ENCODE data around the gene ZPBP.

The ZPBP gene

GRCh38 chr7:50138101-50138500 is 45.1 kb upstream of the ZPBP start:
- H3K27me3 ChIP-seq = peaks cover 0 to 6% of the 10 kb centered on the region in 2 donors
- no peak overlapping the region for H3K27ac ChIP-seq
- no peaks in the 10 kb centered on the region for H3K4me1 ChIP-seq
- H3K4me3 ChIP-seq = no peak overlapping the region
- intact Hi-C loops (cut with DNase I; ENCODE audit: low total_unique reads) = no loop called here
- no peaks in the 10 kb centered on the region for H3K36me3 ChIP-seq
- no peak for TF ChIP-seq CTCF (IDR thresholded peaks at IDR 0.05)
- H3K9me3 ChIP-seq = no peaks in the 10 kb centered on the region
- DNase-seq = no peak

GRCh38 chr7:50125766-50126165 is 32.7 kb upstream of the ZPBP start:
- DNase-seq = no peak
- intact Hi-C loops (cut with DNase I; ENCODE audit: low total_unique reads) = no loop called here
- Histone ChIP-seq H3K4me1 (no peaks in the 10 kb centered on the region), H3K27me3 (no peaks in the 10 kb centered on the region), H3K36me3 (no peaks in the 10 kb centered on the region), H3K4me3 (no peak overlapping the region), H3K27ac (no peak overlapping the region), H3K9me3 (no peaks in the 10 kb centered on the region)
- no peak for TF ChIP-seq CTCF (IDR thresholded peaks at IDR 0.05)

- Histone ChIP-seq H3K27ac (no peak overlapping the region), H3K4me3 (no peak overlapping the region), H3K9me3 (no peaks in the 10 kb centered on the region), H3K27me3 (peaks cover 0 to 4% of the 10 kb centered on the region in 2 donors), H3K36me3 (no peaks in the 10 kb centered on the region), H3K4me1 (no peaks in the 10 kb centered on the region)
- intact Hi-C loops (cut with DNase I; ENCODE audit: low total_unique reads) = no loop called here
- no peak for DNase-seq
- no peak for TF ChIP-seq CTCF (IDR thresholded peaks at IDR 0.05)
Observed at GRCh38 chr7:50121286-50121685, 28.2 kb upstream of the ZPBP start.

GRCh38 chr7:50119815-50120637 is 27.0 kb upstream of the ZPBP start:
- Histone ChIP-seq H3K4me3 (no peak overlapping the region), H3K27ac (no peak overlapping the region), H3K4me1 (no peaks in the 10 kb centered on the region), H3K27me3 (peaks cover 0 to 4% of the 10 kb centered on the region in 2 donors), H3K9me3 (no peaks in the 10 kb centered on the region), H3K36me3 (no peaks in the 10 kb centered on the region)
- intact Hi-C loops (cut with DNase I; ENCODE audit: low total_unique reads) = no loop called here
- DNase-seq = no peak
- TF ChIP-seq CTCF (IDR thresholded peaks at IDR 0.05) = no peak

GRCh38 chr7:50112250-50112649 is 19.2 kb upstream of the ZPBP start:
- no peak for DNase-seq
- Histone ChIP-seq H3K27ac (no peak overlapping the region), H3K36me3 (no peaks in the 10 kb centered on the region), H3K4me1 (no peaks in the 10 kb centered on the region), H3K9me3 (peaks cover 0 to 15% (median 0%) of the 10 kb centered on the region in 3 donors), H3K4me3 (no peak overlapping the region), H3K27me3 (no peaks in the 10 kb centered on the region)
- TF ChIP-seq CTCF (IDR thresholded peaks at IDR 0.05) = no peak
- intact Hi-C loops (cut with DNase I; ENCODE audit: low total_unique reads) = no loop called here
